Lower leg skin (tissue), 4 donors: ENCODE data around the gene TBCC. TPM values are rescaled to one million over a fixed set of nuclear protein-coding genes. Genes with fewer than 3 reads are reported as not detected.

Experiments used
- DNase-seq, 2 donors: peaks; one replicate each; pipeline ENCODE4 v3.0.0-alpha.2; 2019; ENCODE audit warnings: low spot score in 2 of 2
- H3K4me3 ChIP-seq: fragments of 200-600 bp; sonication (generic); 2 replicates; pipeline ENCODE4 v1.5.1; 2017; ENCODE audit warnings: mild to moderate bottlenecking, low read depth; ENCODE audit not compliant: poor library complexity, severe bottlenecking
- POLR2A ChIP-seq, 2 donors: fragments of 450-650 bp; IDR thresholded peaks; one replicate each; pipeline ENCODE4 v1.6.1; 2016 to 2017; ENCODE audit warnings: antibody characterized with exemption in 2 of 2, mild to moderate bottlenecking in 1 of 2, moderate library complexity in 1 of 2
- WGBS, 2 donors: methylation state at CpG; one replicate each; pipeline ENCODE4 v1.1.5; 2018; 5-methylcytosine and 5-hydroxymethylcytosine counted together
- intact Hi-C: fragments of 100-400 bp; cut with DNase I; formaldehyde crosslinking; loops from one replicate; pipeline ENCODE4 v1.15.0; 2023; ENCODE audit warnings: low total_unique reads
- total RNA-seq, 4 donors: library from RNA; depleted of rRNA; stranded (reverse); fragments of >200 nt; gene quantifications; one replicate each; pipeline ENCODE4 v1.1.0, GENCODE V29; 2016
- TF ChIP-seq, protein P1 (sequence below), 3 donors: fragments of 450-650 bp; IDR thresholded peaks; one replicate each; pipeline ENCODE4 v1.5.1; 2016; ENCODE audit warnings: antibody characterized with exemption in 3 of 3, mild to moderate bottlenecking in 3 of 3, moderate library complexity in 2 of 3

TBCC gene
- total RNA-seq, 4 donors from 2014 or later = 40.3 to 55.5 (median 45.3) TPM

DNA sequence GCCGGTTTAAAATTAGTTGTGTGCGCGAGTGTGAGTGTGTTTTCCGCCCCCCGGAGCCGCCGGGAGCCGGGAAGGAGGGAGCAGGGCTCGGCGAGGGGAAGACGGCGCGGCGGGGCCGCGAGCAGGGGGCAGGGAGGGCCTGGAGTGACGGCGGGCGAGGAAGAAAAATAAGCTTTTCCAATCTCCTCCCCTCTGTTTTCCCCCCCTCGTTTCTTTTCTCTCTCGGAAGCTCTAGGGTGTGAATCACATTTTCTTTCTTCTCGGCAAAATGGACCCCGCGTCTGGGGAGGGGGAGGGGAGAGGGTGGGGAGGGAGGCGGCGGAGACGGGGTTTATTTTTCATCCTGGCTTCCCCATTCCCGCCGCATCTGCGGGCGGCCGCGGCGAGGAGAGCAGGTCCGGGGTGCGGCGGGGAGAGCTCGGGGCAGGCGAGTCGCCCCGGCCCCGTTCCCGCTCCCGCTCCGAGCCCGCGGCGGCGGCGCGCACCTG lies 36.8 kb upstream of the TBCC start:
- intact Hi-C loops = no loop called here
- TF ChIP-seq, protein P1, sequence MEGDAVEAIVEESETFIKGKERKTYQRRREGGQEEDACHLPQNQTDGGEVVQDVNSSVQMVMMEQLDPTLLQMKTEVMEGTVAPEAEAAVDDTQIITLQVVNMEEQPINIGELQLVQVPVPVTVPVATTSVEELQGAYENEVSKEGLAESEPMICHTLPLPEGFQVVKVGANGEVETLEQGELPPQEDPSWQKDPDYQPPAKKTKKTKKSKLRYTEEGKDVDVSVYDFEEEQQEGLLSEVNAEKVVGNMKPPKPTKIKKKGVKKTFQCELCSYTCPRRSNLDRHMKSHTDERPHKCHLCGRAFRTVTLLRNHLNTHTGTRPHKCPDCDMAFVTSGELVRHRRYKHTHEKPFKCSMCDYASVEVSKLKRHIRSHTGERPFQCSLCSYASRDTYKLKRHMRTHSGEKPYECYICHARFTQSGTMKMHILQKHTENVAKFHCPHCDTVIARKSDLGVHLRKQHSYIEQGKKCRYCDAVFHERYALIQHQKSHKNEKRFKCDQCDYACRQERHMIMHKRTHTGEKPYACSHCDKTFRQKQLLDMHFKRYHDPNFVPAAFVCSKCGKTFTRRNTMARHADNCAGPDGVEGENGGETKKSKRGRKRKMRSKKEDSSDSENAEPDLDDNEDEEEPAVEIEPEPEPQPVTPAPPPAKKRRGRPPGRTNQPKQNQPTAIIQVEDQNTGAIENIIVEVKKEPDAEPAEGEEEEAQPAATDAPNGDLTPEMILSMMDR (IDR thresholded peaks at IDR 0.05) = no peak
- TF ChIP-seq POLR2A (IDR thresholded peaks at IDR 0.05) = peak in 1 of 2 donors; percentile 89
- WGBS, 2 donors = 1% methylated on average over 39 to 47 of the region's 51 CpGs
- H3K4me3 ChIP-seq = peak overlapping the region; percentile 64
- peak; percentile 71 to 94 for DNase-seq

DNA sequence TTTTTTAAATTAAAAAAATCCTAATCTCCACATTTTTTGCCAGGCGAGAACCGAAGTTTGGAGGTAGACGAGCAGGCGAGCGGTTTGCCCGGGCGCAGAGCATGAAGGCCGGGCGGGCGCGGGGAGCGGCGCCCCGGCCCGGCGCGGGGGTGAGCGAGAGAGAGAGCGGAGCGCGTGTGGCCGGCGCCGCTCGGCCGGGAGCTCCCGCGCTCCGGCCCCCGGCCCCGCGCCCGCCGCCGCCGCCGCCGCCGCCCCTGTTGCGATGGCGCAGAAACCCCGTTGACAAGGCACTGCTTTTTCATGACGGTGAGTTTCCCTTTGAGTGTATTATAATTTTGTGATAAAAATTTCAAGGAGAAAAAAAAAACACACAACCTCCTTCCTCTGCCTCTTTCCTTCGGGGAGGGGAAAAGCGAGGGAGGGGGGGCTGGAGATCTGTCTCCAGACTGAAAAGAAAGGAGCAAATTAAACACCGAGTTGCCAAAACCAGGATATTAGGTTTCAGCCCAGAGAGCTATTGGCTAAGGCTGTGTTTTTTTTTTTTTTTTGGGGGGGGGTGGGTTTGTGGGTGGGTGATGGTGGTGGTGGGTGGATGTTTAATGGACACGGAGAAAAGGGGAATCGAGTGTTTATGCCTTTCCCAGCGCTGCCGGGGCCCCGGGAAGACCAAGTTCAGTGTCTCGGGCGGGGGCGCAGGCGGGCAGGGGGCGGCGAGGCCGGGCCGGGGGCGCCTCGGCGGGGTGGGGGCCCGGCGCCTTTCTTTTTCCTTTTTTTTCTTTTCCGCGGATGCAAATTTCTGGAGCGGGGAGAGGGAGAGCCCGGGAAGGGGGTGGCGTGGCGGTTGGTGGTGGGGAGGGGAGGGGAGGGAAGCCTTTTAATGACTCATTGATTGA lies 36.1 kb upstream of the TBCC start, which contains the start of gene BICRAL:
BICRAL (plus strand) TSS at position 257 of the 893 bp plus-strand sequence. CDS start 39,971 bp downstream, outside the sequence.
- 1% methylated on average over 55 to 58 of the region's 70 CpGs for WGBS, 2 donors
- DNase-seq = peak in 1 of 2 donors; percentile 63
- intact Hi-C loops = no loop called here

DNA sequence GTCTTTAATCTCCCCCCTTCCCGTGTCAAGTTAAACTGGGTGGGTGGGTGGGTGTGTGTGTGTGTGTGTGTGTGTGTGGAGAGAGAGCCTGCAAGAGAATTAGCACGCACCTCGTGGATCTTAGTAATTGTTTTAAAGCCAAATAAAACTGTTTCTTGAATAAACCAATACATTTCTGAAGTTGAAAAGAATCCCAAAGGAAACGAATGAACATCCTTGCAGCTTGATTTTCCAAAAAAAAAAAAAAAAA lies 35.6 kb upstream of the TBCC start:
- no peak for DNase-seq
- 0 to 1% methylated on average over 4 of the region's 4 CpGs for WGBS, 2 donors
- intact Hi-C loops = no loop called here
- TF ChIP-seq, protein P1 (IDR thresholded peaks at IDR 0.05) = no peak
- no peak for TF ChIP-seq POLR2A (IDR thresholded peaks at IDR 0.05)
- no peak overlapping the region for H3K4me3 ChIP-seq

More for the DNA sequence above, 36.1 kb upstream of the TBCC start, which contains the start of gene BICRAL:
- H3K4me3 ChIP-seq = peak within 1 kb of the TSS; percentile 64
- TF ChIP-seq, protein P1 (IDR thresholded peaks at IDR 0.05) = no peak
- TF ChIP-seq POLR2A (IDR thresholded peaks at IDR 0.05) = no peak

DNA sequence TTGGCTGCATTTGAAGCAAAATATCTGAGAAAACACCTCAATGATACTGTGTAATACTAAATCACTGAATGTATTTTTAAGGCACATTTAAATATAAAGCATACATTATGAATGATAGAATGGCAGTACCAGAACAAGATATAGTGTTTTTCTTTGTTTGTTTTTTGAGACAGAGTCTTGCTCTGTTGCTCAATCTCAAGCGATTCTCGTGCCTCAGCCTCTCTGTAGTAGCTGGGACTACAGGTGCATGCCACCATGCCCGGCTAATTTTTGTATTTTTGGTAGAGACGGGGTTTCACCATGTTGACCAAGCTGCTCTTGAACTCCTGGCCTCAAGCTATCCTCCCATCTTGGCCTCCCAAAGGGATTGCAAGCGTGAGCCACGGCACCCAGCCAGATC lies 33.6 kb upstream of the TBCC start:
- WGBS, 2 donors = 80% methylated on average over 6 of the region's 6 CpGs
- TF ChIP-seq POLR2A (IDR thresholded peaks at IDR 0.05) = no peak
- TF ChIP-seq, protein P1 (IDR thresholded peaks at IDR 0.05) = no peak
- H3K4me3 ChIP-seq = no peak overlapping the region
- no peak for DNase-seq
- intact Hi-C loops = no loop called here

DNA sequence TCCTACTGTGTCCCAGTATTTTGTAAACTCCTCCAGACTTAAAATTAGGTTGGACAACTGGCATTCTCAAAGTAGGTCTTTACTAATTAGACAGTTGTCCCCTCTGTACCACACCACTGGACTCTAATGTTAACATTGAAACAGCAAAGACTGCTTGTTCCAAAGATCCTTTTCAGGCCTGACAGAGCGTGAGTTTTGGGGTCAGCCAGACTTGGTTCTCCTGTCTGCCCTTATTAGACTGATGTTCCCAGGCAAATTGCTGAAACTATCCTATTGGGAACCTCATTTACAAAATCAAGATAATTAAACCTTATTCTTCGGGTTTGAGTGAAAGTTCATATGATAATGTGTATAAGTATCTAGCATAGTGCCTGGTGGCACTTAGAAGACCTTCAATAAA lies 32.2 kb upstream of the TBCC start:
- intact Hi-C loops = no loop called here
- TF ChIP-seq POLR2A (IDR thresholded peaks at IDR 0.05) = no peak
- TF ChIP-seq, protein P1 (IDR thresholded peaks at IDR 0.05) = no peak
- H3K4me3 ChIP-seq = no peak overlapping the region
- DNase-seq = no peak
- WGBS, 2 donors = 86% methylated on average over 2 of the region's 2 CpGs
